ENCODE measurements around the gene DSTYK. TPM values are rescaled to one million over a fixed set of nuclear protein-coding genes. Genes with fewer than 3 reads are reported as not detected.

Gene DSTYK
- total RNA-seq, 1 donor from 2014 or later = 15.4 TPM

GRCh38 chr1:205248793-205249601 is 37.5 kb upstream of the DSTYK start:
- no peaks in the 10 kb centered on the region for H3K9me3 ChIP-seq (ENCODE audit: insufficient read depth, low read depth, low read length)
- peaks cover 9% of the 10 kb centered on the region for H3K4me1 ChIP-seq (ENCODE audit: insufficient read depth, low read length)
- Mint-ChIP-seq H3K4me1 (ENCODE audit: low read depth, unreplicated experiment) (peaks cover 13% of the 10 kb centered on the region), H3K9me3 (ENCODE audit: unreplicated experiment) (no peaks in the 10 kb centered on the region), H3K27me3 (ENCODE audit: low read depth, unreplicated experiment) (peaks cover 4% of the 10 kb centered on the region), H3K36me3 (ENCODE audit: low read depth, unreplicated experiment) (peaks cover 6% of the 10 kb centered on the region), H3K27ac (ENCODE audit: unreplicated experiment) (no peak overlapping the region), H3K4me3 (ENCODE audit: unreplicated experiment) (no peak overlapping the region)
- H3K79me2 ChIP-seq (ENCODE audit: insufficient read depth, low read length) = no peaks in the 10 kb centered on the region
- no peak overlapping the region for H3K9ac ChIP-seq (ENCODE audit: low read length)
- FAIRE-seq = no peak
- H3K4me3 ChIP-seq (ENCODE audit: insufficient read depth, low read depth, low read length) = peak overlapping the region; percentile 26
- no peaks in the 10 kb centered on the region for H3K27me3 ChIP-seq (ENCODE audit: insufficient read depth, low read length)
- DNase-seq (ENCODE audit: low read depth) = peak; percentile 57
- H3K27ac ChIP-seq (ENCODE audit: low read depth, low read length) = no peak overlapping the region
- TF ChIP-seq, protein P1, sequence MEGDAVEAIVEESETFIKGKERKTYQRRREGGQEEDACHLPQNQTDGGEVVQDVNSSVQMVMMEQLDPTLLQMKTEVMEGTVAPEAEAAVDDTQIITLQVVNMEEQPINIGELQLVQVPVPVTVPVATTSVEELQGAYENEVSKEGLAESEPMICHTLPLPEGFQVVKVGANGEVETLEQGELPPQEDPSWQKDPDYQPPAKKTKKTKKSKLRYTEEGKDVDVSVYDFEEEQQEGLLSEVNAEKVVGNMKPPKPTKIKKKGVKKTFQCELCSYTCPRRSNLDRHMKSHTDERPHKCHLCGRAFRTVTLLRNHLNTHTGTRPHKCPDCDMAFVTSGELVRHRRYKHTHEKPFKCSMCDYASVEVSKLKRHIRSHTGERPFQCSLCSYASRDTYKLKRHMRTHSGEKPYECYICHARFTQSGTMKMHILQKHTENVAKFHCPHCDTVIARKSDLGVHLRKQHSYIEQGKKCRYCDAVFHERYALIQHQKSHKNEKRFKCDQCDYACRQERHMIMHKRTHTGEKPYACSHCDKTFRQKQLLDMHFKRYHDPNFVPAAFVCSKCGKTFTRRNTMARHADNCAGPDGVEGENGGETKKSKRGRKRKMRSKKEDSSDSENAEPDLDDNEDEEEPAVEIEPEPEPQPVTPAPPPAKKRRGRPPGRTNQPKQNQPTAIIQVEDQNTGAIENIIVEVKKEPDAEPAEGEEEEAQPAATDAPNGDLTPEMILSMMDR (IDR thresholded peaks at IDR 0.05; ENCODE audit: insufficient read depth, low read depth, low read length) = no peak
- TF ChIP-seq EZH2 (IDR thresholded peaks at IDR 0.05; ENCODE audit: insufficient read depth, low read length) = no peak
- H3K36me3 ChIP-seq (ENCODE audit: insufficient read depth, low read length) = no peaks in the 10 kb centered on the region
- H3K4me2 ChIP-seq (ENCODE audit: low read length) = peak overlapping the region; percentile 49
- peak overlapping the region; percentile 43 for H2AFZ ChIP-seq (ENCODE audit: low read depth, low read length)
- no peaks in the 10 kb centered on the region for H4K20me1 ChIP-seq (ENCODE audit: insufficient read depth, low read length)

- H3K4me3 ChIP-seq (ENCODE audit: insufficient read depth, low read depth, low read length) = no peak overlapping the region
- DNase-seq (ENCODE audit: low read depth) (no peak), FAIRE-seq (no peak)
- no peaks in the 10 kb centered on the region for H4K20me1 ChIP-seq (ENCODE audit: insufficient read depth, low read length)
- no peak overlapping the region for H3K27ac ChIP-seq (ENCODE audit: low read depth, low read length)
- H3K27me3 ChIP-seq (ENCODE audit: insufficient read depth, low read length) = no peaks in the 10 kb centered on the region
- H3K79me2 ChIP-seq (ENCODE audit: insufficient read depth, low read length) = no peaks in the 10 kb centered on the region
- peaks cover 4% of the 10 kb centered on the region for H3K27me3 Mint-ChIP-seq (ENCODE audit: low read depth, unreplicated experiment)
- peaks cover 9% of the 10 kb centered on the region for H3K4me1 ChIP-seq (ENCODE audit: insufficient read depth, low read length)
- TF ChIP-seq, protein P1 (IDR thresholded peaks at IDR 0.05; ENCODE audit: insufficient read depth, low read depth, low read length) = no peak
- no peaks in the 10 kb centered on the region for H3K36me3 ChIP-seq (ENCODE audit: insufficient read depth, low read length)
- H3K9me3 ChIP-seq (ENCODE audit: insufficient read depth, low read depth, low read length) = no peaks in the 10 kb centered on the region
- H3K27ac Mint-ChIP-seq (ENCODE audit: unreplicated experiment) = no peak overlapping the region
- H2AFZ ChIP-seq (ENCODE audit: low read depth, low read length) = no peak overlapping the region
- no peak overlapping the region for H3K4me2 ChIP-seq (ENCODE audit: low read length)
- H3K9ac ChIP-seq (ENCODE audit: low read length) = no peak overlapping the region
- H3K4me3 Mint-ChIP-seq (ENCODE audit: unreplicated experiment) = no peak overlapping the region
- H3K36me3 Mint-ChIP-seq (ENCODE audit: low read depth, unreplicated experiment) = peaks cover 7% of the 10 kb centered on the region
- H3K9me3 Mint-ChIP-seq (ENCODE audit: unreplicated experiment) = no peaks in the 10 kb centered on the region
- peaks cover 13% of the 10 kb centered on the region for H3K4me1 Mint-ChIP-seq (ENCODE audit: low read depth, unreplicated experiment)
Observed at GRCh38 chr1:205247130-205247921, 35.8 kb upstream of the DSTYK start.

All from astrocyte (in vitro differentiated cells and primary cell).